DOHH2 (cell line): ENCODE results near the gene LBH.

Source experiments
- EZH2phosphoT487 ChIP-seq: fragments of 200-600 bp; sonication (generic); IDR thresholded peaks from 2 replicates; pipeline ENCODE4 v1.6.1; 2017; ENCODE audit warnings: borderline replicate concordance, mild to moderate bottlenecking, antibody characterized with exemption, low read length, moderate library complexity, mixed read lengths
- TF ChIP-seq, protein P1 (sequence below): fragments of 200-600 bp; sonication (generic); IDR thresholded peaks from one replicate; pipeline ENCODE4 v1.5.1; 2014; ENCODE audit warnings: antibody characterized with exemption, mild to moderate bottlenecking, low read depth, low read length; ENCODE audit not compliant: poor library complexity, severe bottlenecking

DNA sequence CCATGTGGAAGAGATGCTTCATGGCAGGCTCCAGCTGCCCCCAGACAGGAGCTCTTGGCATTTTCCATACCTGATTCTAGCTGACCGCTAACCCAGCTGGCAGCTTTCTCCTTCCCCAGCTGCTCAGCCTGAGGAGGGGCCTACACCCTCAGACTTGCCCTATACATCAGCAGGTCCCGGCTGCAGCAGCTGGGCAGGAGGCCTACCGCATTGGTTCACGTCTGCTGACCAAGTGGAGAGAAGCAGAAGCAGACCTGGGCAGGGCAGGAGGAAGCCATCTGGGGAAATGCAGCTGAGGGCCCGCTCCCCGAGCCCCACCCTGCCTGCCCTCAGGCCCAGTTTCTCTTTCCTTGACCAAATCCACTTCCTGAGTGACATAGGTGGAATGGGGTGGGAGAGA is 50.7 kb downstream of the LBH start:
- TF ChIP-seq, protein P1, sequence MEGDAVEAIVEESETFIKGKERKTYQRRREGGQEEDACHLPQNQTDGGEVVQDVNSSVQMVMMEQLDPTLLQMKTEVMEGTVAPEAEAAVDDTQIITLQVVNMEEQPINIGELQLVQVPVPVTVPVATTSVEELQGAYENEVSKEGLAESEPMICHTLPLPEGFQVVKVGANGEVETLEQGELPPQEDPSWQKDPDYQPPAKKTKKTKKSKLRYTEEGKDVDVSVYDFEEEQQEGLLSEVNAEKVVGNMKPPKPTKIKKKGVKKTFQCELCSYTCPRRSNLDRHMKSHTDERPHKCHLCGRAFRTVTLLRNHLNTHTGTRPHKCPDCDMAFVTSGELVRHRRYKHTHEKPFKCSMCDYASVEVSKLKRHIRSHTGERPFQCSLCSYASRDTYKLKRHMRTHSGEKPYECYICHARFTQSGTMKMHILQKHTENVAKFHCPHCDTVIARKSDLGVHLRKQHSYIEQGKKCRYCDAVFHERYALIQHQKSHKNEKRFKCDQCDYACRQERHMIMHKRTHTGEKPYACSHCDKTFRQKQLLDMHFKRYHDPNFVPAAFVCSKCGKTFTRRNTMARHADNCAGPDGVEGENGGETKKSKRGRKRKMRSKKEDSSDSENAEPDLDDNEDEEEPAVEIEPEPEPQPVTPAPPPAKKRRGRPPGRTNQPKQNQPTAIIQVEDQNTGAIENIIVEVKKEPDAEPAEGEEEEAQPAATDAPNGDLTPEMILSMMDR = no peak
- TF ChIP-seq EZH2phosphoT487 = no peak
